ENCODE data around the gene LYVE1.
"Not testable (repeated sequence)": the region's sequence is repeated elsewhere in the genome, so short reads cannot be mapped to it uniquely, and the experiment has no call there.

GRCh38 chr11:10595840-10596239 is 27.4 kb upstream of the LYVE1 start:
- TF ChIP-seq EZH2 (IDR thresholded peaks at IDR 0.05; ENCODE audit: borderline replicate concordance, low read depth, low read length, poor library complexity, severe bottlenecking), result not testable (repeated sequence)
- TF ChIP-seq, protein P1, sequence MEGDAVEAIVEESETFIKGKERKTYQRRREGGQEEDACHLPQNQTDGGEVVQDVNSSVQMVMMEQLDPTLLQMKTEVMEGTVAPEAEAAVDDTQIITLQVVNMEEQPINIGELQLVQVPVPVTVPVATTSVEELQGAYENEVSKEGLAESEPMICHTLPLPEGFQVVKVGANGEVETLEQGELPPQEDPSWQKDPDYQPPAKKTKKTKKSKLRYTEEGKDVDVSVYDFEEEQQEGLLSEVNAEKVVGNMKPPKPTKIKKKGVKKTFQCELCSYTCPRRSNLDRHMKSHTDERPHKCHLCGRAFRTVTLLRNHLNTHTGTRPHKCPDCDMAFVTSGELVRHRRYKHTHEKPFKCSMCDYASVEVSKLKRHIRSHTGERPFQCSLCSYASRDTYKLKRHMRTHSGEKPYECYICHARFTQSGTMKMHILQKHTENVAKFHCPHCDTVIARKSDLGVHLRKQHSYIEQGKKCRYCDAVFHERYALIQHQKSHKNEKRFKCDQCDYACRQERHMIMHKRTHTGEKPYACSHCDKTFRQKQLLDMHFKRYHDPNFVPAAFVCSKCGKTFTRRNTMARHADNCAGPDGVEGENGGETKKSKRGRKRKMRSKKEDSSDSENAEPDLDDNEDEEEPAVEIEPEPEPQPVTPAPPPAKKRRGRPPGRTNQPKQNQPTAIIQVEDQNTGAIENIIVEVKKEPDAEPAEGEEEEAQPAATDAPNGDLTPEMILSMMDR (conservative IDR thresholded peaks at IDR 0.05; ENCODE audit: low read depth, low read length), result not testable (repeated sequence)

Measured in A673 (cell line).